DMS 273 (cell line): Measurements from ENCODE around the gene FGF8.

ENCODE experiments used
- DNase-seq: peaks from one replicate; lab custom pipeline; 2025; ENCODE audit not compliant: unreplicated experiment; lab: John Stamatoyannopoulos, UW

The FGF8 gene

GRCh38 chr10:101741938-101742337, 34.0 kb downstream of the FGF8 start:
- DNase-seq, result no peak

GRCh38 chr10:101736666-101737065, 39.2 kb downstream of the FGF8 start:
- DNase-seq, result no peak

- DNase-seq, result no peak
These were observed 43.8 kb downstream of the FGF8 start for GRCh38 chr10:101732096-101732495.

DNA sequence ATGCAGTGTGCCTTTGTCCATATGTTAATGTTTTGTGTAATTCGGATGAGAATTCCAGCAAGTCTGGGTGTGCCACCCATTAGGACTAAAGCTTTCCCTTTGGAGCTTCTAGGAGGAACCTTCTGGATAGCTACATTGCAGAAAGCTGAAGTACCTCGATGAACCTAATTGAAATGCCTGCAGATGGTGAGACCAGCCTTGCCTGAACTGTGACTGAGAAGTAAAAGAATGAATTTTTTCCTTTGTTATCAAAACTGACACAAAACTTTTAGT, 49.9 kb downstream of the FGF8 start:
- no peak for DNase-seq

GRCh38 chr10:101725296-101726114, 50.4 kb downstream of the FGF8 start:
- DNase-seq, result peak; percentile 72

GRCh38 chr10:101724446-101724845, 51.5 kb downstream of the FGF8 start:
- no peak for DNase-seq

GRCh38 chr10:101723176-101723575, 52.7 kb downstream of the FGF8 start:
- DNase-seq, result no peak

DNA sequence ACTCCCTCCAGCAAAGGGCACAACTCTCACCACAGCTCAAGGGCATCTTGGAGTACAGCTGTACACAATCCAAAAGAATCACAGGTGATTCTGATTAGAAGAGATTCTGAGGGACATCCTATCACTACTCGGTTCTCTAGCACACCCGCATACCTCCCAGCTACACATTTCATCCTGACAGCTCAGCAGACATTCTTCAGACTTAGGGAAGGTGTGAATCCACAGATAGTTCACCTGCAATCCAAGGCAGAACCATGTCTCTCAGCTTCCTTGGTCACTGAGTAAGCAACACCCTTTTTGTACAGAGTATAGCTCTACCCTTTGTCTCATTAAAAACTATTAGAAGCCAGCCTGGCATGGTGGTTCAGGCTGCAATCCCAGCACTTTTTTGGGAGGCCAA, 54.1 kb downstream of the FGF8 start:
- no peak for DNase-seq

DNA sequence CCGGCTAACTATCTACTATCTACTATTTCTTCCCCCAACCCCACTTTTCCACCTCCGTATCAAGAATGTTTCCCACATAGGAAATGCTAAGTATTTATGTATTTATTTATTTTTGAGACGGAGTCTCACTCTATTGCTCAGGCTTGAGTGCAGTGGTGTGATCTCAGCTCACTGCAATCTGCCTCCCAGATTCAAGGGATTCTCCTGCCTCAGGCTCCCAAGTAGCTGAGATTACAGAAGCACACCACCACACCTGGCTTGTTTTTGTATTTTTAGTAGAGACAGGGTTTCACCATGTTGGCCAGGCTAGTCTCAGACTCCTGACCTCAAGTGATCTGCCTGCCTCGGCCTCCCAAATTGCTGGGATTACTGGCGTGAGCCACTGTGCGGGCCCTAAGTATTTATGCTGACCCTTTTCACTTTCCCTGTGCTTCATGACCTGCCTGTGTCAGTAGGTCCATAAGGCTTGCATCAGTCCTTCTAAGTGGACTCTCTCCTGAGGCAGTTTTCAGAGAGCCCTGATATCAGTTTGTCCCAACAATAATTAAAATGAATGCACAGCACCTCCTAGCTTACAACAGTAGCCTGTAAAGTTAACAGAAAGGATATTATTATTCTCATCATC, 55.2 kb downstream of the FGF8 start:
- no peak for DNase-seq
